ENCODE measurements around the gene RAB27B.

Gene RAB27B

GRCh38 chr18:54872681-54873080 lies 44.4 kb downstream of the RAB27B start:
- DNase-seq = no peak

- no peak for DNase-seq
Observed at GRCh38 chr18:54873884-54874255, 45.6 kb downstream of the RAB27B start.

GRCh38 chr18:54875063-54875462 lies 46.8 kb downstream of the RAB27B start:
- DNase-seq = no peak

- no peak for DNase-seq
Observed at GRCh38 chr18:54877076-54877475, 48.8 kb downstream of the RAB27B start.

- DNase-seq = no peak
Observed at GRCh38 chr18:54878159-54878622, 49.9 kb downstream of the RAB27B start.

GRCh38 chr18:54878659-54879358 lies 50.5 kb downstream of the RAB27B start:
- no peak for DNase-seq

- DNase-seq = no peak
Observed at GRCh38 chr18:54879691-54880090, 51.4 kb downstream of the RAB27B start.

GRCh38 chr18:54880395-54881105 lies 52.3 kb downstream of the RAB27B start:
- DNase-seq = no peak

- DNase-seq = no peak
Observed at GRCh38 chr18:54881229-54881768, 53.0 kb downstream of the RAB27B start.

- no peak for DNase-seq
Observed at GRCh38 chr18:54882318-54882717, 54.0 kb downstream of the RAB27B start.

- DNase-seq = no peak
Observed at GRCh38 chr18:54883816-54884604, 55.7 kb downstream of the RAB27B start.

GRCh38 chr18:54888378-54888777 lies 60.1 kb downstream of the RAB27B start:
- DNase-seq = no peak

GRCh38 chr18:54888933-54889332 lies 60.7 kb downstream of the RAB27B start:
- no peak for DNase-seq

GRCh38 chr18:54899500-54899899 lies 71.2 kb downstream of the RAB27B start:
- no peak for DNase-seq

- DNase-seq = no peak
Observed at GRCh38 chr18:54900290-54900689, 72.0 kb downstream of the RAB27B start.

- no peak for DNase-seq
Observed at GRCh38 chr18:54904581-54904980, 76.3 kb downstream of the RAB27B start.

GRCh38 chr18:54905629-54906028 lies 77.4 kb downstream of the RAB27B start:
- DNase-seq = no peak

- DNase-seq = no peak
Observed at GRCh38 chr18:54906331-54907185, 78.3 kb downstream of the RAB27B start.

GRCh38 chr18:54909538-54909937 lies 81.3 kb downstream of the RAB27B start:
- DNase-seq = no peak

- DNase-seq = no peak
Observed at GRCh38 chr18:54910161-54910919, 82.1 kb downstream of the RAB27B start.

- DNase-seq = no peak
Observed at GRCh38 chr18:54911551-54911950, 83.3 kb downstream of the RAB27B start.

- no peak for DNase-seq
Observed at GRCh38 chr18:54914816-54915215, 86.5 kb downstream of the RAB27B start.

All from NCI-H1694 (cell line).